MV-4-11 (cell line): Measurements from ENCODE around the gene ITM2C.

ENCODE experiments used
- DNase-seq: peaks from one replicate; lab custom pipeline; 2025; lab: John Stamatoyannopoulos, UW

The ITM2C gene

GRCh38 chr2:230891509-230891908 is 26.8 kb downstream of the ITM2C start:
- DNase-seq: no peak

GRCh38 chr2:230893338-230893737 is 28.6 kb downstream of the ITM2C start:
- peak; percentile 76 for DNase-seq

GRCh38 chr2:230893841-230894781 is 29.4 kb downstream of the ITM2C start:
- DNase-seq: peak; percentile 88

GRCh38 chr2:230895536-230896345 is 31.0 kb downstream of the ITM2C start:
- no peak for DNase-seq

- no peak for DNase-seq
Measured at GRCh38 chr2:230896346-230897115, 31.8 kb downstream of the ITM2C start.

- peak; percentile 13 for DNase-seq
Measured at GRCh38 chr2:230898016-230898712, 33.4 kb downstream of the ITM2C start.

- no peak for DNase-seq
Measured at GRCh38 chr2:230898713-230899091, 34.0 kb downstream of the ITM2C start.

GRCh38 chr2:230899287-230899686 is 34.5 kb downstream of the ITM2C start:
- DNase-seq: no peak

GRCh38 chr2:230899786-230900185 is 35.0 kb downstream of the ITM2C start:
- DNase-seq: no peak

GRCh38 chr2:230900336-230900995 is 35.7 kb downstream of the ITM2C start:
- DNase-seq: no peak

GRCh38 chr2:230901006-230901405 is 36.3 kb downstream of the ITM2C start:
- no peak for DNase-seq

GRCh38 chr2:230902180-230902899 is 37.6 kb downstream of the ITM2C start:
- DNase-seq: peak; percentile 50

- DNase-seq: no peak
Measured at GRCh38 chr2:230903231-230904150, 38.7 kb downstream of the ITM2C start.

GRCh38 chr2:230904856-230905447 is 40.2 kb downstream of the ITM2C start:
- DNase-seq: no peak

- DNase-seq: no peak
Measured at GRCh38 chr2:230905448-230906421, 41.0 kb downstream of the ITM2C start.

GRCh38 chr2:230906471-230907230 is 41.9 kb downstream of the ITM2C start:
- DNase-seq: no peak
